SIG-M5 (cell line): ENCODE data around the gene EID1.
"Not testable (repeated sequence)": the region's sequence is repeated elsewhere in the genome, so short reads cannot be mapped to it uniquely, and the experiment has no call there.

Experiments
- DNase-seq: peaks from one replicate; lab custom pipeline; 2025; lab: John Stamatoyannopoulos, UW

EID1 gene

DNA sequence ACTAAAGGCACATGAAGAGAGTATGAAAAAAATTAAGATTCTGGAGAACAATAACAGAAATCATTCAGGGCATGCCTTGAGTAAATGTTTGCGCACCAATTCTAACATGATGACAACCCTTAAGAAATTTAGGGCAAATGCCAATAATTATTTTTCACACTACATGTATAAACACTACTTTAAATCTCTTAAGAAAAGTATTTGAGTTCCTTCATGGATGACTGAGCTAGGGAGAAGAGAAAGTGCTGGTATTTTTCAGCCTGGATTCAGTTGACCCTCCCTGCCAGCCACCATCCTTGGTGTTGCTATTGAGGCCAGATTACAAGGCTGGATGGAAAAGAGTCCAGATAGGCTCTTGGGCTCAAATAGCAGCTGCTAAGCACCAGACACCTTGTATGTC, 8.0 kb upstream of the EID1 start:
- no peak for DNase-seq

DNA sequence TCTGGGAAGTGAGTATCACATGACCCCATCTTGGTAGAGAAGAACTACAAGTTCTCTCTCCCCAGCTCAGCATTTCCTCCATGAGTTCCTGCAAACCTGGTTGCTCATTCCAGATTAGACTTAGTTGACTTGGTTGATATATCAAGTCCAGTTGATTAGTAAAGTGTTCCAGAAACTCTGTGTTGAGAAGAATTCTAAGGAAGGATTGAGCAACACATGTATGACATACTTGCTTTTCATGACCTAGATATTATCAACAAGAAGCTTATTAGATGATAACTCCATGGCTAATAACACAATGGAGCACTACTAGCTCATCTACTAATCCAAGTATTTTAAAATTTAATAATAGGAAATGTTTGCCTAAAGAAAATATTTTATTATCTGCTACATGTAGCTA, 6.4 kb upstream of the EID1 start:
- no peak for DNase-seq

- no peak for DNase-seq
Observed at GRCh38 chr15:48872632-48873031, 5.3 kb upstream of the EID1 start.

GRCh38 chr15:48875241-48875960, 2.5 kb upstream of the EID1 start:
- no peak for DNase-seq

GRCh38 chr15:48876057-48876456, 1.9 kb upstream of the EID1 start:
- DNase-seq, result no peak

GRCh38 chr15:48880070-48880634, 2.2 kb downstream of the EID1 start:
- DNase-seq, result no peak

GRCh38 chr15:48883699-48884098, 5.8 kb downstream of the EID1 start:
- no peak for DNase-seq

DNA sequence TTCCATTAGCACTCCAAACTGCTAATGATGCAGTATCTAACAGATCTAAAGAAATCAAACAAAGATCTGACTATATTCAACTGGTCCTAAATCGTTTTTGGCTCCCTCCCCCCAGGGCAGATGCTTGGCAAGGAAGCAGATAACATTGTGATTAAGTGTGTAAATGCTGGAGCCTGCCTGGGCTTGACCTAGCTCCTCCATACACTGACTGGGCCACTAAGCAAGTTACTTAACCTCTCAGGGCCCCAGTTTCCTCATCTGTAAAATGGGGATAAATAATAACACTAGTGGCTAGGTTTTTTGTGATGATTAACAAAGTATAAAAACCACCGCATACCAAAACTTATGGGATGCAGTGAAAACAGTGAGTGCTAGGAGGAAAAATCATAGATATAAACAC, 9.2 kb downstream of the EID1 start:
- DNase-seq, result no peak

- no peak for DNase-seq
Observed at GRCh38 chr15:48888191-48888590, 10.3 kb downstream of the EID1 start.

DNA sequence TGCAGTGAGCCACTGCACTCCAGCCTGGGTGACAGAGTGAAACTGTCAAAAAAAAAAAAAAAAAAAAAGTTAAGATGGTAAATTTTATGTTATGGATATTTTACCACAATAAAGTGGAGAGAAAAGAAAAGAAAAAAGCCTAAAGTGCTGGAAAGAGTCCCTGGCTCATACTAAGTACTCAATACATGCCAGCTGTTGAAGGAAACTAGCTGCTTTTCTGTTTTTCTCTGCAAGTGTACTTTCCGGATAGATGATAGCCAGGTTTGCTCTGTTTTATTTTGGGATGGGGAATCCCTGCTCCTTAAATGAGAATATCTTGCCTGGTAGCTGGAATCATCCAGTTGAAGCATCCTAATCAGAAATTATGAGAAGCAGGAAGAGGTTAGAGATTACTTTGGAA, 10.9 kb downstream of the EID1 start:
- DNase-seq, result no peak

DNA sequence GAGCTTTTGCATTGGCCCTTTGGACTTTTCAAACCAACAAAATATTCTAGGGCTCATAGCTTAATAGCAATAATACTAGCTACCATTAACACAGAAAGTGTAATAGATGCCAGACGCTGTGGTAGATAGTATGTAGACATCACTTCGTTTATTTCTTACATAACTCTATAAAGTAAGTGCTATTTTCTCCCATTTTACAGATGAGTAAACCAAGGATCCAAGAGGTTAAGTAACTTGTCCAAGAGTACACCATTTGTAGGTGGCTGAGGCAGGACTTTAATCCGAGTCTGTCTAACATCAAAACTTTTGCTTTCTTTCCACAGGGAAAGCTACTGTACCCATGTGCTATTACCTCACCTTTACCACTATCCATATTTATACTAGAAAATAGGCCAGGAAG, 12.0 kb downstream of the EID1 start:
- no peak for DNase-seq

- DNase-seq, result no peak
Observed at GRCh38 chr15:48890375-48890972, 12.5 kb downstream of the EID1 start.

DNA sequence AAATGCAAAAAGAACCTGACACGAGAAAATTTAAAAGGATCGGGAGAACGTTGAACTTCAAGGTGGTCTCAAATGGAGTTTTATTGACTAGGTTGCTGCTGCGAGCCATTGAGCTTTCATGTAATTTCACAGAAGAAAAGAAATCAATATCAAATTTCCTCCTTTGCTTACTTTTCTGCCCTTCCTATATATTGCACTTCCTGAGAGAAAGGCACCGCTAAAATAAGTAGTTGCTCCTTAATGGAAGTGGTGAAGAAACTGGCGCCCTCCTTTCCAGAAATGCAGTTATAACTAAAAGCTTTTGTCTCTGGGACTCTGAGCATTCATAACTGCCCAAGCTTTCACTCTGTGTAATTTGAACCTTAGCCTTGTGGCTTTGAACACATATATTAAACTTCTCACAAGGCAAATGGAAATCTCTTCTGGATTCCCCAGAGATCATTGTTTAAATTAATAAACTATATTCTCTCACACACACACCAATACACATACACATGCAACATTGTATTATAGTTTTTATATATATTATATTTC, 13.4 kb downstream of the EID1 start:
- DNase-seq, result no peak

DNA sequence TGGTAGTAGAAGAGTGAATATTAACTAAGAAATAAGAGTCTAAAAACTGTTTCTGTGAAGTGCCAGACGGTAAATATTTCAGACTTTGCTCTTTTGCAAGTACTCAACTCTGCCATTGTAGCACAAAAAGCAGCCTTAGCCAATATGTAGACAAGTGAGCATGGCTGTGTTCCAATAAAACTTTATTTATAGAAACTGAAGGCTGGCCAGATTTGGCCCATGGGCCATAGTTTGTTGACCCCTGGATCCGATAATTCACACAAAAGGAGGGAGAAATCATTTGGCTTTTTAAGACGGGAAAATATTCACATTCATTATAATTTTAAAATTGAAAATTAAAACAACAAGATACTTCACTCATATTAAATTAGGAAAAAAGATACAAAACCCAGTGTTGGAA, 15.4 kb downstream of the EID1 start:
- DNase-seq, result no peak

- no peak for DNase-seq
Observed at GRCh38 chr15:48896869-48897814, 19.2 kb downstream of the EID1 start.

- DNase-seq, result no peak
Observed at GRCh38 chr15:48898032-48898431, 20.1 kb downstream of the EID1 start.

GRCh38 chr15:48898446-48898845, 20.5 kb downstream of the EID1 start:
- DNase-seq, result no peak

- no peak for DNase-seq
Observed at GRCh38 chr15:48899793-48900192, 21.9 kb downstream of the EID1 start.

- DNase-seq, result no peak
Observed at GRCh38 chr15:48904758-48905157, 26.8 kb downstream of the EID1 start.

- DNase-seq, result no peak
Observed at GRCh38 chr15:48905216-48905615, 27.3 kb downstream of the EID1 start.

GRCh38 chr15:48905847-48906246, 27.9 kb downstream of the EID1 start:
- DNase-seq, result no peak

DNA sequence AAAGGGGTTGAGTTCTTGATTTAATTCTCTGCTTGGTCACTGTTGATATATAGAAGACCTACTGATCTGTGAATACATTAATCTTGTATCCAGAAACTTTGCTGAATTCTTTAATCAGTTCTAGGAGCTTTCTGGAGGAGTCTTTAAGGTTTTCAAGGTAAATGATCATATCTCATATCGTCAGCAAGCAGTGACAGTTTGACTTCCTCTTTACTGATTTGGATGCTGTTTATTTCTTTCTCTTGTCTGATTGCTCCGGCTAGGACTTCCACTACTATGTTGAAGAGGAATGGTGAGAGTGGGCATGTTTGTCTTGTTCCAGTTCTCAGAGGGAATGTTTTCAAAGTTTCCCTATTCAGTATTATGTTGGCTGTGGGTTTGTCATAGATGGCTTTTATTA, 31.4 kb downstream of the EID1 start:
- not testable (repeated sequence) for DNase-seq
